22Rv1 (cell line): ENCODE results near the gene TESMIN.

ENCODE experiments used
- H3K27ac ChIP-seq: fragments of 450-650 bp; 2 replicates; pipeline ENCODE4 v1.5.1; 2017
- CTCF ChIP-seq: fragments of 450-650 bp; IDR thresholded peaks from 2 replicates; pipeline ENCODE4 v1.5.1; 2017; ENCODE audit warnings: mild to moderate bottlenecking
- ZFX ChIP-seq: fragments of 450-650 bp; IDR thresholded peaks from 2 replicates; pipeline ENCODE4 v1.6.1; 2017; ENCODE audit warnings: antibody characterized with exemption, borderline replicate concordance

The TESMIN gene

GRCh38 chr11:68683121-68683520 lies 68.2 kb downstream of the TESMIN start:
- H3K27ac ChIP-seq, result no peak overlapping the region
- no peak for TF ChIP-seq ZFX
- no peak for TF ChIP-seq CTCF

- H3K27ac ChIP-seq, result no peak overlapping the region
- TF ChIP-seq ZFX, result no peak
- TF ChIP-seq CTCF, result no peak
These were observed 68.8 kb downstream of the TESMIN start for GRCh38 chr11:68682531-68682961.

- H3K27ac ChIP-seq, result no peak overlapping the region
- no peak for TF ChIP-seq CTCF
- no peak for TF ChIP-seq ZFX
These were observed 70.6 kb downstream of the TESMIN start for GRCh38 chr11:68680541-68681231.

- TF ChIP-seq CTCF (no peak), ZFX (no peak)
- no peak overlapping the region for H3K27ac ChIP-seq
These were observed 73.3 kb downstream of the TESMIN start for GRCh38 chr11:68678031-68678441.

GRCh38 chr11:68677432-68677831 lies 73.9 kb downstream of the TESMIN start:
- TF ChIP-seq CTCF (no peak), ZFX (no peak)

GRCh38 chr11:68674461-68674860 lies 76.9 kb downstream of the TESMIN start:
- H3K27ac ChIP-seq, result no peak overlapping the region
- TF ChIP-seq CTCF, result no peak
- TF ChIP-seq ZFX, result no peak

More at GRCh38 chr11:68677432-68677831, 73.9 kb downstream of the TESMIN start:
- no peak overlapping the region for H3K27ac ChIP-seq

- H3K27ac ChIP-seq, result no peak overlapping the region
- TF ChIP-seq CTCF, result no peak
- TF ChIP-seq ZFX, result no peak
These were observed 77.3 kb downstream of the TESMIN start for GRCh38 chr11:68673991-68674390.
